Nucleus accumbens (tissue), 56 donors: ENCODE data around the gene RAB21.
"Not testable (repeated sequence)": the region's sequence is repeated elsewhere in the genome, so short reads cannot be mapped to it uniquely, and the experiment has no call there.

Source experiments
- DNase-seq, 56 donors: peaks; one replicate each; lab custom pipeline; 2025; lab: John Stamatoyannopoulos, UW

Gene RAB21

GRCh38 chr12:71748081-71748850, 6.4 kb upstream of the RAB21 start:
- DNase-seq = no peak

DNA sequence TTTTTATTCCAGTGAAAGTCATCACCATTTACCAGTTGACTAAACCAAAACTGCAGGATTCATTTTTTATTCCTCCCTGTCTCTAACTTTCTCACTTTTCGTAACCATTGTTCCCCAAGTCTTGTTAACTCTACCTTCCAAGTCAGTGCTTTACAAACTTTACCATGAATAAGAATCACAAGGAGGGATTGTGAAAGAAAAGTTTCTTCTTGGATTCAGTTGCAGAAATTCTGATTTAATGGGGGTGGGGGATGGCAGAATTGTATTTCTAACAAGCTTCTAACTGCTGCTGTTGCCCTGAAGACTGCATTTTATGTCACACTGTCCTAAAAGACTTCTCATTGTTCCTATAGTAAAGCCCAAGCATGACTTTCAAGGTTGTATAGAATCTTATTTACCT, 5.0 kb upstream of the RAB21 start:
- DNase-seq = no peak

DNA sequence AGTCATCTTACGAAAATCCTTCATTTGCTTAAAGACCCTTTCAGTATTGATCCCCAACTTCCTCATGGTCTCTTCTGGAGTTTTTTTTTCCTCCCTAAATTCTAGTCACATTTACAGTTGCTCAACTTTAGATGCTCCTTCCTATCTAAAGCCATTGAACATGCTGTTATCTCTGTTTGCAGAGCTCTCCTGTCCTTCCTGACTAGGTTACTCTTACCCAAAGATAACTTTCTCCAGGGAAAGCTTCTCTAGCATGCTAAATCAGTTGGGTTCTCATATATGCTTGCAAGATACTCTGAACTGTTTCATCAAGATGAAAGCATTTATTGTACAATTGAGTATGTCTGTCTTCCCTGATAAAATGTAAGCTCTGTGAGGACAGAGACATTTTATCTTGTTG, 1.8 kb upstream of the RAB21 start:
- no peak for DNase-seq

- peak in 35 of 56 donors; percentile 5 to 77 (median 56) for DNase-seq
Observed at GRCh38 chr12:71755146-71755892, 656 bp downstream of the RAB21 start.

DNA sequence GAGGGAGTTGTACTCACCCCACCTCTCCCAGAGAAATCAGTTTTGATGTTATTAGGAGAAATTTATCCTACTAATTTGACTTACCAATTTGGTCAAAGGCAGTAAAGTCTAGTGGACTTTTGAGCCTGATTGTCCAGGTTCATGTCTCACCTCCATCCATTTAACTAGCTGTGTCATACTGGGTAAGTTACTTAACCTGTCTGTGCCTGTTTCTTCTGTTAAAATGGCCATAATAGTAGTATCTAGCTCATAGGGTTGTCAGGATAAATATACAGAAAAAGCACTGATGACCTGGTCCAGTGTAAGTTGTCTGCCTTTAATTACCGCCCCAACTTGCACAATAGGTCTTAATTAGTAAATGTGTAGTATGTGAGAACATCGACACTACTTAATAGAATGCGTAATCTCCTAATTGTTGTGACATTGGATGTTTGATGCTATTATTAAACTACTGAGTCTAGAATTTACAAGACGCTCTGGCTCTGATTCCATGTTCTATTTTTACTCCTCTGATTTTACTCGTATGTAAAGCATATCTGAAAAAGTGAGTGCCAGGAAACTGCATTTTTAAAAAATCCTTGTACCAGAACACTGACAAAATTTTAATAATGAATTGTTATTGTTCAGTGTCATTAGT, 1.5 kb downstream of the RAB21 start:
- no peak for DNase-seq

- DNase-seq = no peak
Observed at GRCh38 chr12:71759941-71760340, 5.3 kb downstream of the RAB21 start.

DNA sequence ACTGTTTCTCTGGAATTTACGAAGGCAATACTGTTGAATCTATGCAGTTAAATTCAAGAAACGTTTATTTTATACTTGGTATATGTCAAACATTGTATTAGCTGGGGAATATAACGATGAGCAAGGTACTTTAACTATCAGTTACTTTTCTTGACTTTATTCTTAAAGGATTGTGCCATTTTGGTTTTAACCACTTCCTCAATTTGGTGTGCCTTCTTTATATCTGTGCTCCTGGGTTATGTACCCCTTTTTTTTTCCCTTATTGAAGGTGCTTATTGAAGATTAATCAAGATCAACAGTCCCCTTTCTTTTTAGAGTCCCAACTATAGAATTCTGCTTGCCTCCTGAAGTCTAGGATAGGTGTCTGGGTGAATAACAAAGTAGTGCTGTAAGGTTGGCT, 5.8 kb downstream of the RAB21 start:
- no peak for DNase-seq

DNA sequence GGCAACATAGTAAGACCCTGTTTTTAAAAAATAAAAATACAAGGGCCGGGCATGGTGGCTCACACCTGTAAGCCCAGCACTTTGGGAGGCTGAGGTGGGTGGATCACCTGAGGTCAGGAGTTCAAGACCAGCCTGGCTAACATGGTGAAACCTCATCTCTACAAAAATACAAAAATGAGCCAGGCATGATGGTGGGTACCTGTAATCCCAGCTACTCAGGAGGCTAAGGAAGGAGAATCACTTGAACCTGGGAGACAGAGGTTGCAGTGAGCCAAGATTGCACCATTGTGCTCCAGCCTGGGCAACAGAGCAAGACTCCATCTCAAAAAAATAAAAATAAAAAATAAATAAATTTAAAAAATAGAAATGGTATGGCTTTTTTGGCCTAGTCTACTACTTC, 6.7 kb downstream of the RAB21 start:
- DNase-seq = not testable (repeated sequence)

GRCh38 chr12:71763677-71764379, 9.2 kb downstream of the RAB21 start:
- DNase-seq = no peak

GRCh38 chr12:71764587-71765321, 10.1 kb downstream of the RAB21 start:
- no peak for DNase-seq

GRCh38 chr12:71766202-71766601, 11.5 kb downstream of the RAB21 start:
- no peak for DNase-seq

- DNase-seq = no peak
Observed at GRCh38 chr12:71767183-71767582, 12.5 kb downstream of the RAB21 start.

DNA sequence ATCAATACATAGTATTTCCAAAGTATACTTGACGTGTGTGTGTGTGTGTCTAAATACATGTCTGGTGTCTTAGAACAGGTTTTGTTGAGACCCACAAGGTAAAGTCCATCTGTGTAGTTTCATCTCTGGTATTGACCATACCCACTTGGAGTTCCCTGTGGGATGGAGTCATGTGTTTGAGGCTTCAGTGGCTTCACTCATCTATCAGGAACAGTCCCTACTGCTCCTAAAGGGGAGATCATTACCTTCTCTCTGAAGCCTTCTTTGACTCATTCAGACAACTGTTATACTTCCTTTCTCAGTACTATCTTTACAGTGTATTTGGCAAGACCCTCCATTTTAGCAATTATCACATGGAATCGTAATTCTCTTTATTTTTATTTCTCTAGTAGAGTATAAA, 14.2 kb downstream of the RAB21 start:
- DNase-seq = no peak

GRCh38 chr12:71771069-71771468, 16.4 kb downstream of the RAB21 start:
- DNase-seq = no peak

DNA sequence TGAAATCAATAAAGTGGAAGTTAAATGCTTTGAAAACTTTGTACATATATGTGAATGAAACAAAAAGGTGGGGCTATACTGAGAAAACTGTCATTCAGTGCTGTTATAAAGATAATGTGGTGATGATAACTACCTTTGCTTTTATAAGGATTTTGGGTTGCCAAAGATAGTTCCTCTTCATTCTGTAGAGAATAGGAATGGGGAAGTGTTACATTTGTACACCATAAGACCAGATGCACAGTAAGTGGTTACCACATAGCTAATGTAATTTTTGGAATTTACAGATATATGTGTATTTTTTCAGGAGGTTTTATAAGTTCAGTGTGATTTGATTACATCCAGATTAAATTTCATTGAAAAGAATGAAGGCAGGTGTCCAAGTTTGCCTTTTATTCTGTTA, 18.1 kb downstream of the RAB21 start:
- no peak for DNase-seq

DNA sequence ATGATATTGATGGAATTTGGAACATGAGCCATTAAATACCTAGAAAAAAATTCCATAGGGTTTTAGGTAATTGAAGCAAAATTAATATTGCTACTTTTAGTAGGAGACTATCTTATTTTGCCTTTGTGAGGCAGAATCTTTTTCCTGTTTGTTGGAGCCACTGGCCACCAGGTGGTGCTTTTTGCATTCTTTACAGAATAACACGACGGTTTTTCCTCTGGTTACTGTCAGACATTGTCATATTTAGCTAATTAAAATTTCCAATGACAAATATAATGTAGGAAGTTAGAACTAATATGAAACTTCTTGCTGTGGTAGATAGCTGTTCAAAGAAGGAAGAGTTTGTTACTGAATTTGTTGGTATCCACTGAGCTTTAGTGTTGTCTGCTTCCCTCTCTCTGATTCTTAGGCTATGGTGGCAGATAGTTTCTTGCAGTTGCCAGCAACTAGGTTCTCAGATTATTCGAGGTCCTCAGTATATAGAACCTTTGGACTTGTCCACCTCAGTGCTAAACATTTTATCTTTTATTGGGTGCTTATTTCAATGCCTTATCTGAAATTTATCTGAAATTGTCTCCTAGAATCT, 25.7 kb downstream of the RAB21 start:
- peak in 23 of 56 donors; percentile 0 to 64 (median 5) for DNase-seq

GRCh38 chr12:71782017-71782416, 27.4 kb downstream of the RAB21 start:
- DNase-seq = no peak

DNA sequence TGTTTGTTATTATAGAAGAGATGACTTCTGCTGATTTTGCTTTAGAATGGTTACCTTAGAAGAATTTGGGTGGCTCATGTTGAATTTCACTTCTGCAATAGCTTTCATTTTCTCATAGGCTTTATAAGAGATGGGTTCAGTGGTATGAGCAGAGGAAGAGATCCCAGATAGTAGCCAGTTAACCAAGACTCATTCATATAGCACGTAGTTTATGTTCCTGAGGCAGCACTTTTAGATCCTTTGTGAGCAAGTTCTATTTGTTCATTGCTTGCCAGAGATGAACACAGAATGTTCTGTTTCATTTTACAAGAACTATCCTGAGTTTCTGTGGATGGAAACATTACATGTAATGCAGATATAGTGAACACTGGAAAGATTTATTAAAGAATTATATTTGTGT, 32.2 kb downstream of the RAB21 start:
- no peak for DNase-seq

- DNase-seq = no peak
Observed at GRCh38 chr12:71787580-71787979, 32.9 kb downstream of the RAB21 start.

- no peak for DNase-seq
Observed at GRCh38 chr12:71790331-71790730, 35.7 kb downstream of the RAB21 start.
